ENCODE measurements around the gene VWA1. TPM values are rescaled to one million over a fixed set of nuclear protein-coding genes. Genes with fewer than 3 reads are reported as not detected.
"Not testable (repeated sequence)": the region's sequence is repeated elsewhere in the genome, so short reads cannot be mapped to it uniquely, and the experiment has no call there.

VWA1 gene
- polyA plus RNA-seq, 12 donors = 37.0 to 205 (median 46.0) TPM

DNA sequence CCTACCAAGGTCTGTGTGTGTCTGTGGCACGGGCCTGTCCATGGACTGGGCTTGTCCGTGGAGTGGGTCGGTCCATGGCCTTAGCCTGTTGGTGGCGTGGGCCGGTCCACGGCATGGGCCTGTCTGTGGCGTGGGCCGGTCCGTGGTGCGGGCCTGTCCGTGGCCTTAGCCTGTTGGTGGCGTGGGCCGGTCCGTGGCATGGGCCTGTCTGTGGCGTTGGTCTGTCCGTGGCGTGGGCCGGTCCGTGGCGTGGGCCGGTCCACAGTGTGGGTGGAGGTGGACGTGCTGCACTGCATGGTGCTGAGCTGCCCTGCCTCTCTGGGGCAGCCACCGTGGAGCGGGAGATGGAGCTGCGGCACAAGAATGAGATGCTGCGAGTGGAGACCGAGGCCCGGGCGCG is 46.3 kb downstream of the VWA1 start:
- not testable (repeated sequence) for DNase-seq

DNA sequence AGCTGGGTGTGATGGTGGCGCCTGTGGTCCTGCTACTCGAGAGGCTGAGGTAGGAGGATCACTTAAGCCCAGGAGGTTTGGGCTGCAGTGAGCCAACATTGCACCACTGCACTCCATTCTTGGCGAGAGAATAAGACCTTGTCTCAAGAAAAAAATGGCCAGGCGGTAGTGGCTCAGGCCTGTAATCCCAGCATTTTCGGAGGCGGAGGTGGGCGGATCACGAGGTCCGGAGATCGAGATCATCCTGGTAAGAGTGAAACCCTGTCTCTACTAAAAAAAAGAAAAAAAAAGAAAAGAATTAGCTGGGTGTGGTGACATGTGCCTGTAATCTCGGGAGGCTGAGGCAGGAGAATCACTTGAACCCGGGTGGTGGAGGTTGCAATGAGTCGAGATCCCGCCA is 47.4 kb downstream of the VWA1 start:
- DNase-seq = no peak

DNA sequence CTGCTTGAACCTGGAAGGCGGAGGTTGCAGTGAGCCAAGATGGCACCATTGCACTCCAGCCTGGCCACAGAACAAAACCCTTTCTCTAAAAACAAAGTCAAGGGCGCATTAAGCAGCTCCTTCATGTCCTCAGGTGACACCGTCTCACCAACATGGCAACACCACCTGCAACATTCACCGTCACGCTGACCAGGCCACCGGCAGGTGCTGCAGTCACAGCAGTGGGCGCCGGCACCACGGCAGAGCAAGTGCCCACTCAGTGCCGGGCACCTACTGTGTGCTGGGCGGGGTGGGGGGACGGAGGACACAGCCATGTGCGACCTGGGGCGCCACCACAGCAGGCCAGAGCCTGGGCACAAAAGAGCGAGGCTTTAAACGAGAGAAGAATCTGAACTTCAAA is 48.2 kb downstream of the VWA1 start:
- DNase-seq = no peak

DNA sequence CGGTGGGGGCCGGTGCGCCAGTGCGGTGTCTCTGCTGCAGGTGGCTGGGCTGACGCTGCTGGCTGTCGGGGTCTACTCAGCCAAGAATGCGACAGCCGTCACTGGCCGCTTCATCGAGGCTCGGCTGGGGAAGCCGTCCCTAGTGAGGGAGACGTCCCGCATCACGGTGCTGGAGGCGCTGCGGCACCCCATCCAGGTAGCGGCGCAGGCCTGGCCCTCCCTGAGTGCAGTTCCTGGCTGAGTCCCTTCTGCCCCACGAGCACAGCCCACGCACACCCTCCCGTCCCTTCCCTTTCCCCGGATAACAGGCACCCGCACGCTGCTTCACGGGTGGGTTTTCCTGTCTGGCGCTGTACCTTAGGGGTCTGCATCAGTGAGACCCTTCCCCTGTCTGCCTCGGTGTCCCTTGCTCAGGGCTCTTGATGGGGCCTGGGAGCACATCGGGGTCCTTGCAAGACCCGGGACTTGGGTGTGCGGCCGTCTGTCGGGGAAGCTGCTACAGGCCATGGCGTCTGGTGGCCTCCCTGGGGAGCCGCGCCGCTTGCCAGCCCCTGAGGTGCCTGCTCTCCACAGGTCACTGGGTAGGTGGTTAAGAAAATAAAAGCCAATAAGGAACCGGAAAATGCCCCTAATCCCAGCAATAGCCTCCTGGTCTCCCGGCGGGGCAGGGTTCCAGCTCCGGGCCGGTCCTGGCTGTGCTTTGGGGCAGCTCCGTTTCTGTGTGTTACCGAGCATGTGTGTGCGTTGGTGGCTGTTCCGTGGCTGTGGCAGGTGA is 49.7 kb downstream of the VWA1 start:
- DNase-seq = not testable (repeated sequence)

DNA sequence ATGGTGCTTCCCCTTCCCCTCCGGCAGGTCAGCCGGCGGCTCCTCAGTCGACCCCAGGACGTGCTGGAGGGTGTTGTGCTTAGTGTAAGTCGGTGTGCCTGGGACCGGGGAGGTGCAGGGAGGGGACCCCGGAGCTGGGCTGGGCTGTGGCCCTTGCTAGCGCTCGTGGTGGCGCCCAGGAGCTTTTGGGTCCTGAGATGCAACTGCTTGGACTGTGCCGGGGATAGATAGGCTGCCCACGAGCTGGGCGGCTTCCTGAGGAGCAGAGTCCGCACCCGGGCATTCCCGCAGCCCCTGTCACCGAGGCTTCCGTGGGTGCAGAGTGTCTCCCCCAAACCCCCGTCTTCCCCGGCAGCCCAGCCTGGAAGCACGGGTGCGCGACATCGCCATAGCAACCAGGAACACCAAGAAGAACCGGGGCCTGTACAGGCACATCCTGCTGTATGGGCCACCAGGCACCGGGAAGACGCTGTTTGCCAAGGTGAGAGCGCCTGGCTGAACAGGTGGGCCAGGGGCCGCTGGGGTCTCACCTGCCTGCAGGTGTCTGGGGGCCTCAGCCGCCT is 50.3 kb downstream of the VWA1 start:
- not testable (repeated sequence) for DNase-seq

DNA sequence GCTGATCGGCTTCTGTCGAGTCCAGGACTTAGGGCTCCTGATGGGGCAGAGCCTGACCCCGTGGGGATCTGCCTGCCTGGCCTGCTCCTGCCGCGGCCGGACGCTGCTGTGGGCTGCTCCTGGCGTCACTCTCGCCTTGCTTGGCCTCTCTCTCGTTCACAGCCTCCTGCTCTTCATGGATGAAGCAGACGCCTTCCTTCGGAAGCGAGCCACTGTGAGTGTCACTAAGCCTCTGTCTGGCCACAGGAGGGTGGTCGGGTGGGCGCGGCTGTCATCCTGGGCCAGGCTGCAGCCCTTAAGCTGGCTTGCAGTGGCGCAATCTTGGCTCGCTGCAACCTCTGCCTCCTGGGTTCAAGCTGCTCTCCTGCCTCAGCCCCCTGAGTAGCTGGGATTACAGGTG is 52.2 kb downstream of the VWA1 start:
- no peak for DNase-seq

DNA sequence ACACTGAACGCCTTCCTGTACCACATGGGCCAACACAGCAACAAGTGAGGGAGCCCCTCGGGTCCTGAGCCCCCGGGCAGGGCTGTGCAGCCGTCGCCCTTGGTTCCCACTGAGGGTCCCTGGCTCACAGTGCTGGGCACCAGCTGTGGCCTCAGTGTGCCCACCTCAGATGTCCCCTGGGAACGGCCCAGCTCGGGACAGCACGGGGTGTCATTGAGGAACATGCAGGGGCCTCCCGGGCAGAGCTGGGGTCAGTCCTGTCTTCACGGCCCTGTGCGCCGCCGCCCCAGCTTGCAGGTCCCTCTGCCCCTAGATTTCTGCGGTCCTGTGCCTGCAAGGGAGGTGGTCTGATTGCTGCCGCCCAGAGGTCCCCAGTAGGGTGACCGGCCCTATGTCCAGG is 53.7 kb downstream of the VWA1 start:
- no peak for DNase-seq

DNA sequence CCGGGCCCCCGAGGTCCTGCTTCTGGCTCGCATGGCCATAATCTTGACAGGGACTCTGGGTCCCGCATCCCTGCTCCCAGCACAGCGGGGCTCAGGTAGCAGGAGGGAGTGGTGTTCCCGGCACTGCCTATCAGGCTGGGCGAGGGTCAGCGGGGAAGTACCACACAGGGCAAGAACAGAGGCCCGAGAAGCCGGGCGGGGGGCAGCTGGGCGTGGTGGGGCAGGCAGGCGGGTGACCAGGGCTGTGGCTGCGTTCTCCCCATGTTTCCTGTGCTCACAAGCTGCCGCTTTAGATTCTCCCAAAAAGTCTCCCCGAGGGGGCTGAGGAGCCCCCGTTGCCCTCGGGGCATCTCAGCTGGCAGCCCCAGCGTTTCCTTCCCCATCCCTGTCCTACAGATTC is 54.4 kb downstream of the VWA1 start:
- no peak for DNase-seq

DNA sequence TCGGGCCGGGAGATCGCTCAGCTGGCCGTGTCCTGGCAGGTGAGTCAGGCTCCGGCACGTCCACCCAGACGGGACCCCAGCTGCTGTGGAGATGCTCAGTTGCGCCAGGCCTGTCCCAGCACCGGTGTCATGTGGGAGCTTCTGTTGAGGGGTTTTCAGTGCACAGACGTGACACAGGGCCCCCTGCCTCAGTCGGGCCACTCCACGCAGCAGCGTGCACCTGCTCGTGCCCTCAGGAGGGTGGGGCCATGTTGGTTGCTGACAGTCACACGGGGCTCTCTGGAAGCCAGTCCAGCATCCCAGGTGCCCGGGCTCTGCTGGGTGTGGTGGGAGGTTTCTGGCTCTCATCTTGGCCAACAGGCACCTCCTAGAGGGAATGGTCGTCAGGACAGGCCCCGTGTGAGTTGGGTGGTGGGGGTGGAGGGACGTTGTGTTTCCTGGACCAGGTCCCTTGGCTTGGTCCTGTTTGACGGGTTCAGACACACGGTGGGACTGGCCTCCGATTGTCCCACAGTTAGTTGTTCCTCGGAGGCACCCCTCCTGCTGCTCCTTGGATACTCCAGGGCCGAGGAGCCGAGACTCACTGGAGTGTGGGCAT is 55.2 kb downstream of the VWA1 start:
- DNase-seq = no peak

DNA sequence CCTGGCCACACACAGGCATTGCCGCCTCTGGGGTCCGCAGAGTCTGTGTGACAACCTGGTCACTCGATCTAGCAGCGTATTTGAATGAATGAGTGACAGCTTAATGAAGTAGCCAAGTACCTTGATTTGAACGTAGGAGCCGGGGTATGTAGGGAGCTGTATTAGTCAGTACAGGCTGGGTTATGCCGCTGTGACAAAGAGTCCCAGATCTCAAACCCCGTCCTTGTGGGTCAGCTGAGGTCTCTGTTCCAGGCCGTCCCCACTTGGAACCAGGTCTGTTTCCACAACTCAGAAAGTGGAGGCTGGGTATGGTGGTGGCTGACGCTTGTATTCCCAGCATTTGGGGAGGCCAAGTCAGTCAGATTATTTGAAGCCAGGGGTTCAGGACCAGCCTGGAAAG is 56.1 kb downstream of the VWA1 start:
- DNase-seq = no peak

Other genes starting within 250 kb of the VWA1 start
- gene TNFRSF18, start 229.1 kb upstream of the VWA1 start, polyA plus RNA-seq (ENCODE audit: insufficient read length in 12 of 12) = 1 to 10 TPM in 9 of 12 donors, under 1 TPM in 1, not detected in 2; 0.87 to 4.2 (median 2.6) TPM
- 1 to 10 TPM in 10 of 12 donors, not detected in 2; 1.1 to 2.5 (median 1.7) TPM for gene TNFRSF4, start 221.5 kb upstream of the VWA1 start, polyA plus RNA-seq (ENCODE audit: insufficient read length in 12 of 12)
- gene SDF4, start 203.7 kb upstream of the VWA1 start, polyA plus RNA-seq (ENCODE audit: insufficient read length in 12 of 12) = 100 to 1,000 TPM in 2 of 12 donors, 10 to 100 TPM in 9, not detected in 1; 71.1 to 160 (median 81.8) TPM
- gene B3GALT6, start 203.5 kb upstream of the VWA1 start, polyA plus RNA-seq (ENCODE audit: insufficient read length in 12 of 12) = 100 to 1,000 TPM in 1 of 12 donors, 10 to 100 TPM in 11; 12.3 to 155 (median 16.1) TPM
- 1 to 10 TPM in 10 of 12 donors, not detected in 2; 2.0 to 5.4 (median 2.4) TPM for gene C1QTNF12, start 189.0 kb upstream of the VWA1 start, polyA plus RNA-seq (ENCODE audit: insufficient read length in 12 of 12)
- gene UBE2J2, start 161.8 kb upstream of the VWA1 start, polyA plus RNA-seq (ENCODE audit: insufficient read length in 12 of 12) = 10 to 100 TPM in 11 of 12 donors, not detected in 1; 28.1 to 52.6 (median 37.7) TPM
- gene SCNN1D, start 155.3 kb upstream of the VWA1 start, polyA plus RNA-seq (ENCODE audit: insufficient read length in 12 of 12) = 10 to 100 TPM in 1 of 12 donors, 1 to 10 TPM in 10, not detected in 1; 2.4 to 10.0 (median 4.3) TPM
- 10 to 100 TPM in 11 of 12 donors, not detected in 1; 27.5 to 88.5 (median 36.2) TPM for gene ACAP3, start 127.8 kb upstream of the VWA1 start, polyA plus RNA-seq (ENCODE audit: insufficient read length in 12 of 12)
- 1 to 10 TPM in 10 of 12 donors, not detected in 2; 3.3 to 8.0 (median 5.2) TPM for gene PUSL1, start 127.1 kb upstream of the VWA1 start, polyA plus RNA-seq (ENCODE audit: insufficient read length in 12 of 12)
- gene INTS11, start 111.0 kb upstream of the VWA1 start, polyA plus RNA-seq (ENCODE audit: insufficient read length in 12 of 12) = 100 to 1,000 TPM in 2 of 12 donors, 10 to 100 TPM in 9, not detected in 1; 60.1 to 138 (median 75.5) TPM
- gene CPTP, start 110.9 kb upstream of the VWA1 start, polyA plus RNA-seq (ENCODE audit: insufficient read length in 12 of 12) = 10 to 100 TPM in 11 of 12 donors, not detected in 1; 10.5 to 22.7 (median 13.5) TPM
- gene TAS1R3, start 104.4 kb upstream of the VWA1 start, polyA plus RNA-seq (ENCODE audit: insufficient read length in 12 of 12) = 1 to 10 TPM in 10 of 12 donors, not detected in 2; 1.0 to 4.6 (median 2.1) TPM
- gene DVL1, start 86.3 kb upstream of the VWA1 start, polyA plus RNA-seq (ENCODE audit: insufficient read length in 12 of 12) = 10 to 100 TPM in 11 of 12 donors, not detected in 1; 24.2 to 54.3 (median 33.0) TPM
- gene MXRA8, start 77.1 kb upstream of the VWA1 start, polyA plus RNA-seq (ENCODE audit: insufficient read length in 12 of 12) = 100 to 1,000 TPM in 2 of 12 donors, 10 to 100 TPM in 9, not detected in 1; 48.9 to 192 (median 66.7) TPM
- gene AURKAIP1, start 60.5 kb upstream of the VWA1 start, polyA plus RNA-seq (ENCODE audit: insufficient read length in 12 of 12) = 10 to 100 TPM in 11 of 12 donors, not detected in 1; 42.4 to 71.8 (median 52.7) TPM
- 100 to 1,000 TPM in 11 of 12 donors, not detected in 1; 116 to 262 (median 151) TPM for gene CCNL2, start 36.4 kb upstream of the VWA1 start, polyA plus RNA-seq (ENCODE audit: insufficient read length in 12 of 12)
- gene MRPL20, start 28.4 kb upstream of the VWA1 start, polyA plus RNA-seq (ENCODE audit: insufficient read length in 12 of 12) = 100 to 1,000 TPM in 9 of 12 donors, 10 to 100 TPM in 2, not detected in 1; 96.9 to 118 (median 106) TPM
- 10 to 100 TPM in 10 of 12 donors, 1 to 10 TPM in 1, not detected in 1; 9.0 to 27.8 (median 13.8) TPM for gene ANKRD65, start 14.4 kb upstream of the VWA1 start, polyA plus RNA-seq (ENCODE audit: insufficient read length in 12 of 12)
- 1 to 10 TPM in 1 of 12 donors, under 1 TPM in 9, not detected in 2; 0.33 to 2.8 (median 0.64) TPM for gene ATAD3C, start 14.0 kb downstream of the VWA1 start, polyA plus RNA-seq (ENCODE audit: insufficient read length in 12 of 12)
- 10 to 100 TPM in 7 of 12 donors, 1 to 10 TPM in 4, not detected in 1; 5.7 to 50.0 (median 10.4) TPM for gene ATAD3B, start 36.1 kb downstream of the VWA1 start, polyA plus RNA-seq (ENCODE audit: insufficient read length in 12 of 12)
- gene ATAD3A, start 76.5 kb downstream of the VWA1 start, polyA plus RNA-seq (ENCODE audit: insufficient read length in 12 of 12) = 10 to 100 TPM in 10 of 12 donors, 1 to 10 TPM in 1, not detected in 1; 8.6 to 27.8 (median 13.4) TPM
- 1 to 10 TPM in 10 of 12 donors, not detected in 2; 1.9 to 6.5 (median 3.5) TPM for gene TMEM240, start 104.9 kb downstream of the VWA1 start, polyA plus RNA-seq (ENCODE audit: insufficient read length in 12 of 12)
- gene SSU72, start 139.2 kb downstream of the VWA1 start, polyA plus RNA-seq (ENCODE audit: insufficient read length in 12 of 12) = 10 to 100 TPM in 11 of 12 donors, not detected in 1; 61.6 to 98.6 (median 86.4) TPM
- gene FNDC10, start 164.4 kb downstream of the VWA1 start, polyA plus RNA-seq (ENCODE audit: insufficient read length in 12 of 12) = 10 to 100 TPM in 1 of 12 donors, 1 to 10 TPM in 8, under 1 TPM in 2, not detected in 1; 0.88 to 10.3 (median 2.1) TPM
- 100 to 1,000 TPM in 1 of 12 donors, 10 to 100 TPM in 10, not detected in 1; 34.1 to 109 (median 52.5) TPM for gene MIB2, start 179.8 kb downstream of the VWA1 start, polyA plus RNA-seq (ENCODE audit: insufficient read length in 12 of 12)
- 10 to 100 TPM in 11 of 12 donors, not detected in 1; 19.0 to 63.0 (median 25.5) TPM for gene MMP23B, start 196.5 kb downstream of the VWA1 start, polyA plus RNA-seq (ENCODE audit: insufficient read length in 12 of 12)
- gene CDK11B, start 223.3 kb downstream of the VWA1 start, polyA plus RNA-seq (ENCODE audit: insufficient read length in 12 of 12) = 10 to 100 TPM in 11 of 12 donors, not detected in 1; 28.3 to 46.3 (median 31.2) TPM

All from muscle of arm (tissue), 12 donors.